H1 (cell line): ENCODE results near the gene ISG15. TPM values are rescaled to one million over a fixed set of nuclear protein-coding genes. Genes with fewer than 3 reads are reported as not detected.

Experiments used
- CTCF ChIA-PET: fragments of 300-600 bp; sonication (Branson Sonifier 250); formaldehyde crosslinking; loops from one replicate; lab custom pipeline; 2021; ENCODE audit not compliant: partially characterized antibody; lab: Charles Lee
- POLR2A ChIA-PET: fragments of 300-600 bp; sonication (Branson Sonifier 250); formaldehyde crosslinking; loops from one replicate; lab custom pipeline; 2021; ENCODE audit warnings: inconsistent platforms; ENCODE audit not compliant: partially characterized antibody; lab: Charles Lee
- DNase-seq, 2 experiments: peaks; one replicate each; pipeline versions ENCODE4 v3.0.0 to v3.0.0-alpha.2; 2010 to 2022; ENCODE audit warnings: low spot score in 2 of 2, low read depth in 1 of 2, mixed read lengths in 1 of 2
- FAIRE-seq: peaks from 2 replicates; lab custom pipeline; 2011; peaks lifted over from hg19 to GRCh38; lab: Jason Lieb, UNC
- H2AFZ ChIP-seq: 2 replicates; pipeline ENCODE4 v1.8.1; 2012; ENCODE audit warnings: low read length, inconsistent platforms
- H2AK5ac ChIP-seq: 2 replicates; pipeline ENCODE4 v1.6.1; 2013; ENCODE audit warnings: low read depth, low read length
- H2BK120ac ChIP-seq: replicated peaks from 2 replicates; pipeline ENCODE3; 2013; ENCODE audit warnings: low read depth, low read length, inconsistent platforms
- H2BK12ac ChIP-seq: 2 replicates; pipeline ENCODE4 v1.6.1; 2013; ENCODE audit warnings: low read depth, low read length
- H2BK15ac ChIP-seq: 2 replicates; pipeline ENCODE4 v1.6.1; 2013; ENCODE audit warnings: low read length
- H2BK20ac ChIP-seq: 2 replicates; pipeline ENCODE4 v1.6.1; 2013; ENCODE audit warnings: low read length
- H2BK5ac ChIP-seq: 2 replicates; pipeline ENCODE4 v1.6.1; 2013; ENCODE audit warnings: low read depth, low read length
- H3K14ac ChIP-seq: 2 replicates; pipeline ENCODE4 v1.6.1; 2013; ENCODE audit warnings: inconsistent platforms; ENCODE audit not compliant: insufficient read length
- H3K18ac ChIP-seq: 2 replicates; pipeline ENCODE4 v1.6.1; 2013; ENCODE audit warnings: low read length; ENCODE audit errors: extremely low read depth
- H3K23ac ChIP-seq: 2 replicates; pipeline ENCODE4 v1.6.1; 2013; ENCODE audit warnings: inconsistent platforms; ENCODE audit not compliant: insufficient read length
- H3K23me2 ChIP-seq: 2 replicates; pipeline ENCODE4 v1.6.1; 2013; ENCODE audit warnings: low read depth, low read length
- H3K27ac ChIP-seq: 2 replicates; pipeline ENCODE4 v1.6.1; 2011; ENCODE audit warnings: low read depth, low read length, inconsistent platforms
- H3K27me3 ChIP-seq, 4 experiments: replicated peaks in 1 of 4; 1 replicate in 1 of 4; 2 replicates in 3 of 4; pipeline versions ENCODE4 v1.6.1 to v1.8.1; 2011 to 2013; ENCODE audit warnings: low read length in 3 of 4, mild to moderate bottlenecking in 3 of 4, inconsistent platforms in 2 of 4, mixed read lengths in 2 of 4, moderate library complexity in 1 of 4; ENCODE audit not compliant: control insufficient read depth in 3 of 4, insufficient read depth in 3 of 4; ENCODE audit errors: extremely low read depth in 1 of 4
- H3K36me3 ChIP-seq, 4 experiments: 2 replicates each; pipeline versions ENCODE4 v1.6.1 to v1.8.1; 2011 to 2013; ENCODE audit warnings: mild to moderate bottlenecking in 4 of 4, low read length in 3 of 4, moderate library complexity in 2 of 4, control low read depth in 1 of 4, inconsistent platforms in 1 of 4; ENCODE audit not compliant: insufficient read depth in 4 of 4, control insufficient read depth in 2 of 4
- H3K4ac ChIP-seq: replicated peaks from 2 replicates; pipeline ENCODE3; 2013; ENCODE audit warnings: low read length, low read depth, mixed read lengths, inconsistent platforms; ENCODE audit not compliant: insufficient read length
- H3K4me1 ChIP-seq, 4 experiments: replicated peaks in 1 of 4; 1 replicate in 1 of 4; 2 replicates in 3 of 4; pipeline versions ENCODE4 v1.6.1 to v1.8.1; 2011 to 2013; ENCODE audit warnings: low read length in 3 of 4, inconsistent platforms in 2 of 4, mixed read lengths in 1 of 4; ENCODE audit not compliant: insufficient read depth in 4 of 4, control insufficient read depth in 3 of 4
- H3K4me2 ChIP-seq, 2 experiments: 2 replicates each; pipeline versions ENCODE4 v1.6.1 to v1.8.1; 2011 to 2013; ENCODE audit warnings: low read depth in 2 of 2, low read length in 2 of 2, control low read depth in 1 of 2, inconsistent platforms in 1 of 2, mild to moderate bottlenecking in 1 of 2; ENCODE audit not compliant: insufficient read depth in 1 of 2
- H3K4me3 ChIP-seq, 4 experiments: fragments of 200-600, 300-600 bp in 1 of 4; sonication (generic), shearing (Covaris generic), sonication (Bioruptor Twin) in 1 of 4; 2 replicates each; pipeline versions ENCODE4 v1.5.1 to v1.8.1; 2011 to 2016; ENCODE audit warnings: low read length in 4 of 4, low read depth in 3 of 4, control low read depth in 2 of 4, inconsistent platforms in 2 of 4, mild to moderate bottlenecking in 2 of 4, mixed read lengths in 1 of 4, moderate library complexity in 1 of 4; ENCODE audit not compliant: insufficient read depth in 2 of 4; ENCODE audit errors: extremely low read depth in 1 of 4
- H3K56ac ChIP-seq: replicated peaks from 2 replicates; pipeline ENCODE3; 2013; ENCODE audit warnings: low read depth, mild to moderate bottlenecking, mixed read lengths, low read length, inconsistent platforms; ENCODE audit not compliant: insufficient read length
- H3K79me1 ChIP-seq: 2 replicates; pipeline ENCODE4 v1.6.1; 2013; ENCODE audit warnings: low read depth, low read length, control low read depth
- H3K79me2 ChIP-seq, 2 experiments: 2 replicates each; pipeline versions ENCODE4 v1.6.1 to v1.8.1; 2012 to 2013; ENCODE audit warnings: low read length in 2 of 2, mild to moderate bottlenecking in 2 of 2, inconsistent platforms in 1 of 2; ENCODE audit not compliant: insufficient read depth in 2 of 2, control insufficient read depth in 1 of 2
- H3K9ac ChIP-seq, 4 experiments: replicated peaks in 1 of 4; 1 replicate in 1 of 4; 2 replicates in 3 of 4; pipeline versions ENCODE4 v1.6.1 to v1.8.1; 2011 to 2013; ENCODE audit warnings: low read depth in 3 of 4, low read length in 3 of 4, control low read depth in 2 of 4, mild to moderate bottlenecking in 2 of 4, moderate library complexity in 2 of 4, inconsistent platforms in 1 of 4; ENCODE audit errors: extremely low read depth in 1 of 4
- H3K9me3 ChIP-seq, 2 experiments: 2 replicates each; pipeline versions ENCODE4 v1.6.1 to v1.8.1; 2012 to 2013; ENCODE audit warnings: mild to moderate bottlenecking in 2 of 2, moderate library complexity in 2 of 2, control low read depth in 1 of 2, inconsistent platforms in 1 of 2, low read depth in 1 of 2, low read length in 1 of 2, mixed read lengths in 1 of 2; ENCODE audit not compliant: insufficient read depth in 2 of 2
- H4K20me1 ChIP-seq, 2 experiments: replicated peaks in 1 of 2; 2 replicates each; pipeline versions ENCODE3 to v1.8.1; 2011 to 2013; ENCODE audit warnings: inconsistent platforms in 2 of 2, low read length in 2 of 2, mild to moderate bottlenecking in 1 of 2; ENCODE audit not compliant: insufficient read depth in 2 of 2, control insufficient read depth in 1 of 2
- H4K5ac ChIP-seq: 2 replicates; pipeline ENCODE4 v1.6.1; 2013; ENCODE audit warnings: low read length, low read depth, mixed read lengths, inconsistent platforms; ENCODE audit not compliant: insufficient read length
- H4K8ac ChIP-seq: 2 replicates; pipeline ENCODE4 v1.8.0; 2013; ENCODE audit warnings: mild to moderate bottlenecking, moderate library complexity, low read length, inconsistent platforms; ENCODE audit not compliant: insufficient read depth; ENCODE audit errors: extremely low read depth
- H4K91ac ChIP-seq: replicated peaks from 2 replicates; pipeline ENCODE3; 2013; ENCODE audit warnings: low read length, mixed read lengths, inconsistent platforms; ENCODE audit not compliant: insufficient read length
- CBX8 ChIP-seq: fragments of 300-800, 300-1000 bp; sonication (generic); IDR thresholded peaks from 2 replicates; pipeline ENCODE4 v1.7.1; 2016; ENCODE audit warnings: low read depth, low read length, borderline replicate concordance
- CHD2 ChIP-seq: IDR thresholded peaks from 2 replicates; pipeline ENCODE4 v1.6.1; 2012; ENCODE audit warnings: low read length, improper control_type of control experiment
- CREB1 ChIP-seq: IDR thresholded peaks from 2 replicates; pipeline ENCODE4 v1.6.1; 2012; ENCODE audit warnings: inconsistent platforms
- EGR1 ChIP-seq: IDR thresholded peaks from 2 replicates; pipeline ENCODE4 v1.6.1; 2011; ENCODE audit warnings: low read depth, low read length, borderline replicate concordance
- EP300 ChIP-seq, 2 experiments: IDR thresholded peaks; 1 replicate in 1 of 2; 2 replicates in 1 of 2; pipeline ENCODE4 v1.6.1; 2011 to 2012; ENCODE audit warnings: low read depth in 2 of 2, low read length in 2 of 2, mild to moderate bottlenecking in 2 of 2, borderline replicate concordance in 1 of 2, inconsistent platforms in 1 of 2, moderate library complexity in 1 of 2
- POLR2AphosphoS5 ChIP-seq: IDR thresholded peaks from 2 replicates; pipeline ENCODE4 v1.6.1; 2011; ENCODE audit warnings: low read depth, low read length
- RAD21 ChIP-seq, 2 experiments: IDR thresholded peaks in 1 of 2; conservative IDR thresholded peaks in 1 of 2; 2 replicates each; pipeline ENCODE4 v1.6.1; 2011; ENCODE audit warnings: low read depth in 2 of 2, low read length in 2 of 2, improper control_type of control experiment in 1 of 2, inconsistent platforms in 1 of 2, mild to moderate bottlenecking in 1 of 2, moderate library complexity in 1 of 2
- SP1 ChIP-seq: IDR thresholded peaks from 2 replicates; pipeline ENCODE4 v1.6.1; 2011; ENCODE audit warnings: low read depth, low read length
- SP2 ChIP-seq: IDR thresholded peaks from 2 replicates; pipeline ENCODE4 v1.6.1; 2012; ENCODE audit warnings: mild to moderate bottlenecking, low read length, inconsistent platforms
- TAF1 ChIP-seq: IDR thresholded peaks from 2 replicates; pipeline ENCODE4 v1.6.1; 2011; ENCODE audit warnings: mild to moderate bottlenecking, low read depth, low read length
- WGBS, 2 experiments: shearing (Covaris generic) in 1 of 2; methylation state at CpG; one replicate each; pipeline versions ENCODE4 v1.1.6 to v1.1.7; 2013 to 2015; ENCODE audit warnings: low lambda C conversion rate in 2 of 2, mixed read lengths in 2 of 2, inconsistent platforms in 1 of 2, low coverage in 1 of 2, missing lambda C conversion rate in 1 of 2; ENCODE audit not compliant: insufficient replicate concordance in 2 of 2, insufficient coverage in 1 of 2, insufficient read length in 1 of 2; ENCODE audit errors: extremely low coverage in 1 of 2, missing lambda C conversion rate in 1 of 2; 5-methylcytosine and 5-hydroxymethylcytosine counted together
- polyA plus RNA-seq, 7 experiments: library from polyadenylated mRNA; depleted of rRNA in 3 of 7; stranded (reverse) in 5 of 7; unstranded in 2 of 7; fragments of >200 nt in 5 of 7; fragments of 200-250 nt in 2 of 7; gene quantifications; 1 replicate in 5 of 7; 2 replicates in 1 of 7; 4 replicates in 1 of 7; pipeline versions ENCODE4 v1.2.1 to v1.2.3, GENCODE V29; 2011 to 2013; ENCODE audit warnings: missing spikeins in 2 of 7, mixed read lengths in 2 of 7
- total RNA-seq: library from RNA; stranded (reverse); fragmentation: NEBNext Ultra II Directional; extraction: Animal tissue kit (Norgen Biotek cat#: 25700); gene quantifications from 2 replicates; pipeline ENCODE4 v1.2.1, GENCODE V29; 2021

The ISG15 gene
- total and polyA plus RNA-seq, 2 of the 8 experiments (the other 6 are each of a cell fraction or from before 2014, with no cell fraction given) = 29.3 to 121 TPM

DNA sequence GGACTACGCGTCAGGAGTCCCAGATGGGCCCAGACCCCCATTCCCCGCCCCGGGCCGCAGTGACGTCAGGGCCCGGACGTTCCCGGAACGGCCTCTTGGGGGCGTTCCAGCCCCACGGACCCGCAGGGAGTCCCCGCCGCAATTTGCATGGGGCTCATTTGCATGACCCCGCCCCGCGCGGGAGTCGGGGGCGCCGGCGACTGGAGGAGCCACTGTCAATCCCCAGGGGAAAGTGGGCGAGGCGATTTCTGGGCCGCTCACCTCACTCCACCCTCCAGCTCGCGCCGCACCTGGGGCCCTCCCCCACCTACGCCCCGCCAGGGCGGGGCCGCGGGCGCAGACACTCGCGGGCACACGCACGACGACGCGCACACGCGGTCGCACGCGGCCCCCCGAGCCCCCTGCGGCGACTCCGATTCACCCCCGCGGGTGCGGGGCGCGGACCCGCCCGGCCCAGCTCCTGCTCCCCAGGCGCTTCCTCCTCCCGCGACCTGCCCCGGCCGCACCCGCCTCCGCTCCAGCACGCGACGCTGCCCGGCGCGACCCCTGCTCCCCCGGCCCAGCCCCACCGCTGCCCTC, 19.8 kb downstream of the ISG15 start:
- no peak overlapping the region for H2AK5ac ChIP-seq
- FAIRE-seq (no peak), DNase-seq (peak; percentile 81 to 97)
- H2BK15ac ChIP-seq = no peak overlapping the region
- H4K8ac ChIP-seq = no peak overlapping the region
- ChIA-PET CTCF (interaction anchor here (0.8 to 4.5 kb wide), 12 partner anchors 9 to 246 kb away, joined by 3 to 60 read pairs (median 4); partner anchors contain the start of genes ISG15 and PERM1), POLR2A (interaction anchor here (0.5 to 10.9 kb wide), 18 partner anchors 7 to 396 kb away, joined by 3 to 245 read pairs (median 4); partner anchors contain the start of genes AGRN, HES4 and ISG15)
- H3K79me1 ChIP-seq = peaks cover 4% of the 10 kb centered on the region
- H3K56ac ChIP-seq = no peak overlapping the region
- peaks cover 0 to 18% (median 14%) of the 10 kb centered on the region in 4 experiments; a peak in 5 of 7 replicates for H3K27me3 ChIP-seq
- H4K5ac ChIP-seq = no peak overlapping the region
- no peaks in the 10 kb centered on the region for H3K79me2 ChIP-seq
- H3K18ac ChIP-seq = no peak overlapping the region; the same call in 1 of the 2 replicates
- peak overlapping the region in 2 of 4 experiments; percentile 30 to 76; a peak in 3 of 7 replicates for H3K9ac ChIP-seq
- no peak overlapping the region for H2BK12ac ChIP-seq
- H3K4me3 ChIP-seq = peak overlapping the region; percentile 32 to 67 (median 36); a peak in 5 of 8 replicates
- no peak overlapping the region for H3K14ac ChIP-seq
- H3K4me1 ChIP-seq = peaks cover 0 to 23% (median 11%) of the 10 kb centered on the region in 4 experiments; a peak in 6 of 7 replicates
- no peak overlapping the region for H2BK120ac ChIP-seq
- peaks cover 0 to 7% (median 0%) of the 10 kb centered on the region in 4 experiments; a peak in 2 of 8 replicates for H3K36me3 ChIP-seq
- H4K20me1 ChIP-seq = peaks cover 31 to 50% of the 10 kb centered on the region in 2 experiments
- no peak overlapping the region for H3K23ac ChIP-seq
- no peak overlapping the region for H4K91ac ChIP-seq
- H2BK5ac ChIP-seq = no peak overlapping the region
- H3K4me2 ChIP-seq = peak overlapping the region; percentile 49 to 75; a peak in 3 of 4 replicates
- peaks cover 8% of the 10 kb centered on the region for H3K23me2 ChIP-seq
- H3K27ac ChIP-seq = no peak overlapping the region
- H2BK20ac ChIP-seq = no peak overlapping the region
- no peak overlapping the region for H3K4ac ChIP-seq
- H3K9me3 ChIP-seq = no peaks in the 10 kb centered on the region
- no peak overlapping the region for H2AFZ ChIP-seq
- 0% methylated on average over 3 of the region's 73 CpGs; no CpG with 5 or more reads in 1 of the 2 experiments for WGBS, 2 experiments
- TF ChIP-seq EP300 (IDR thresholded peaks at IDR 0.05; ENCODE audit: borderline replicate concordance in 1 of 2, low read depth in 2 of 2, low read length in 2 of 2) = peak in 1 of 2 experiments; percentile 47; a peak in 1 of 3 replicates
- 0 out of 2 replicates have a peak, but pooled peaks have one; percentile 37 for TF ChIP-seq CHD2
- no peak; the same call in 1 of the 2 replicates for TF ChIP-seq EGR1
- peak; percentile 75 to 79 for TF ChIP-seq RAD21 (IDR thresholded peaks at IDR 0.05 in 1 of 2, conservative IDR thresholded peaks at IDR 0.05 in 1 of 2; ENCODE audit: low read depth in 2 of 2, low read length in 2 of 2)
- TF ChIP-seq SP2 = peak; percentile 18; the same call in 1 of the 2 replicates
- no peak for TF ChIP-seq CBX8
- TF ChIP-seq POLR2AphosphoS5 = peak; percentile 56; the same call in 1 of the 2 replicates
- TF ChIP-seq CREB1 = peak; percentile 92
- peak; percentile 85 for TF ChIP-seq SP1
- TF ChIP-seq TAF1 = 0 out of 2 replicates have a peak, but pooled peaks have one; percentile 29
